Occipital lobe (tissue), 2 donors: ENCODE results near the gene GPHN. TPM values are rescaled to one million over a fixed set of nuclear protein-coding genes. Genes with fewer than 3 reads are reported as not detected.
"Not testable (repeated sequence)": the region's sequence is repeated elsewhere in the genome, so short reads cannot be mapped to it uniquely, and the experiment has no call there.

Experiments used
- DNase-seq: peaks from one replicate; lab custom pipeline; 2025; lab: John Stamatoyannopoulos, UW
- total RNA-seq: library from RNA; depleted of rRNA; stranded (reverse); fragments of >200 nt; gene quantifications from one replicate; pipeline ENCODE4 v1.2.3, GENCODE V29; 2014

GPHN gene
- total RNA-seq, 1 donor from 2014 or later = 110 TPM

DNA sequence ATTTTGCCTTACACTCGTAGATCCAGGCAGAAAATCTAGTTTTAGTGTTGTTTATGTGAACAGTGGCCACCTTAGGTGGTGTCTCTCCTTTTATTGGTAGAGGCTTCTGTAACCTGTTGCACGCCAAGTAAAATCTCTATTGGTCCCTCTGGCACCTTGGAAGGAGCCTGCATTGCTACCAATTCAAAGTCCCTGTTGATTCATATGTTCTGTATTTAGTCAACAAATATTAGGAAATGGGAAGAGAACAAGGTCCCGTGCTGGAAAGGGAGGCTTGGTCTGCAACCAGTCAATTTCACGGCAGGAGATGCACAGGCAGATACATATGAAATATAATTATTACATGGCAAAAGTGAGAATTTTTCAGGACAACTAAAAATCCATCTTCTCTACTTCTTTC lies 6.4 kb upstream of the GPHN start:
- DNase-seq = no peak

DNA sequence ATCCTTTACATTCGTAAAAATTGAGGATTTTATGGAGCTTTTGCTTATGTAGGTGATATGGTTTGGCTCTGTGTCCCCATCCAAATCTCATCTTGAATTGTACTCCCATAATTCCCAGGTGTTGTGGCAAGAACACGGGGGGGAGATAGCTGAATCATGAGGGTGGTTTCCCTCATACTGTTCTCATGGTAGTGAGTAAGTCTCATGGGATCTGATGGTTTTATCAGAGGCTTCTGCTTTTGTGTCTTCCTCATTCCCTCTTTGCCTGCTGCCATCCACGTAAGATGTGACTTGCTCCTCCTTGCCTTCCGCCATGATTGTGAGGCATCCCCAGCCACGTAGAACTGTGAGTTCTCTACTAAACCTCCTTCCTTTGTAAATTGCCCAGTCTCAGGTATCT lies 5.1 kb upstream of the GPHN start:
- DNase-seq = not testable (repeated sequence)

GRCh38 chr14:66503532-66503931 lies 4.4 kb upstream of the GPHN start:
- DNase-seq = no peak

DNA sequence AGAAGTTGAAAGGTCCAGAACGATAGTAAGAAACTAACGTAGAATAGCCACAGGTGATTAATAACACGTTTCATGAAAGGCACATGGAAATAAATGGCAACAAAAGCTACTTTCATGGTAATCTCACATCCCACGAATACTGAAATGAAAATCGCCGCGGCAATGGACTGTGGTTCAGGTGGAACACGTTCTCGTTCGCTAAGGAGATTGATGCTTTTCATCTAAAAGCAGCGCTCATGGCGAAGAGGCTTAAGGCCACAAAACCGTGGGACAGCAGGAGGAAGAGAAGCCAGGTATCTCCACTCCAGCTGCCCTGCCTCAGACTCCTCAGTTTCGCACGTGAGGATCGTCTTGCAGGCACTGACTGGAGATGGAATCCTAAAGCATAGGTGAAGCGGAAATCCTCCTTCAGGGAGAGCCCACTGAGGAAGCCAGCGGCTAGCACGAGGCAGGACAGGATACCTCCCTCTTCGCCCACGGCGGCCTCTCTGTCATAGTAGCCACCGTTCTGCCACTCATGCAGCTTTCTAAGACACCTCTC lies 696 bp upstream of the GPHN start:
- DNase-seq = no peak

DNA sequence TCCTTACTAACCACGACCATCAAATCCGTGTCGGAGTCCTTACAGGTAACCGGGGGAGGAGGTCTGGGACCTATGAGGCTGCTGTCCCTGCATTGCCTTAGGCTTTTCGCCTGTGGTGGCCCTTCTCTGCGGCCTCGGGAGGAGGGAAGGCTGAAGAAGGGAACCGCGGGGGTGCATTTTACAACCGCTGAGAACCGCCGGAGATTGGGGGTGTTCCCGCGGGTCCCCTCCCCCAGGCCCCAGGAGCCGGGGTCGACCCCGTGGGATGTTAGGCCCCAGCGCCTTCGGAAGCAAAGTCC lies 549 bp downstream of the GPHN start:
- DNase-seq = no peak

GRCh38 chr14:66508846-66509621 lies 1.1 kb downstream of the GPHN start:
- peak; percentile 58 for DNase-seq

- no peak for DNase-seq
Observed at GRCh38 chr14:66509874-66510273, 1.9 kb downstream of the GPHN start.

DNA sequence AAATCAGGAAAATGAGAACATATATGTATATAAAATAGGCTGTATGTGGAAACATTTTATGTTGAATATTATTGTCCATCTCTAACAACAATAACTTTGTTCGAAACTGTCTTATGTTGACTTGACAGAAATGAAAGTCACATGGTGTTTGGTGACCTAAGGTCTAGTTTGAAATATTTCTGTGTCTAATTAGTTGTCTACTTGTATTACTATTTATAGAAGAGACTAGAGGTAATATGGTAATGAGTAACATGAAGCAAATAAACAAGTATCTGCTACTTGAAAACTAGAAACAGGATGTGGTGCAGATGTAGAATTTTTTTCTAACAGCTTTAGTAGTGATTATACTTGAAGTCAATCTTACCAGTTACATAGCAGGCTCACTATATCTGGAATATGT lies 3.9 kb downstream of the GPHN start:
- no peak for DNase-seq

GRCh38 chr14:66514213-66514612 lies 6.3 kb downstream of the GPHN start:
- no peak for DNase-seq

DNA sequence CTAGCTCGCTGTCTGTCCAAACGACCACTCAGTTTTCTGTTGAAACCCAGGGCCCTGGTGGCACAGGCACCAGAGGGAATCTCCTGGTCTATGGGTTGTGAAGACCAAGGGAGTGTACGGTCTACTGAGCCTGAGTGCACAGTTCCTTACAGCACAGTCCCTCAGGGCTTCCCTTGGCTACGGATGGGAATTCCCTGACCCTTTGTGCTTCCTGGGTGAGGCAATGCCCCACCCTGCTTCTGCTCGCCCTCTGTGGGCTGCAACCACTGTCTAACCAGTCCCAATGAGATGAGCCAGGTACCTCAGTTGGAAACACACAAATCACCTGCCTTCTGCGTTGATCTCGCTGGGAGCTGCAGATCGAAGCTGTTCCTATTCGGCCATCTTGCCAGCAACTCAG lies 22.6 kb downstream of the GPHN start:
- no peak for DNase-seq

DNA sequence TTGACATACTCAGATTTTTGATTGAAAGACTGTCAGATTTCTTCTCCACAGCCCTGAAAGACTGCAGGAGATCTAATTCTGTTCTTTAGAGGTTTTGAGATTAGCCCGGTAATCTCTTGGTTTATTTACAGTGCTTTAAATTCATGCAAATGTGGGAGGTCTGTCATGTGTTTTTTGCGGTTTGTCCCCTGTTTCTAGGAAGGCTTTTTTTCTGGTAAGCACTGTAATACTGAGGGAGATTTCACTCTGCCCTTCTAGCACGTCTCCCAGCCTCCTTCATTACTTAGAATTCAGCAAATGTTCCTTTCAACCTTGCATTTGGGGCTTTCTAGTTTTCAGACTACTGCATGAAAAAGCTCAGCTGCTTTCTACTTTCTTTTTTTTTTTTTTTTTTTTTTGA lies 31.1 kb downstream of the GPHN start:
- DNase-seq = no peak

DNA sequence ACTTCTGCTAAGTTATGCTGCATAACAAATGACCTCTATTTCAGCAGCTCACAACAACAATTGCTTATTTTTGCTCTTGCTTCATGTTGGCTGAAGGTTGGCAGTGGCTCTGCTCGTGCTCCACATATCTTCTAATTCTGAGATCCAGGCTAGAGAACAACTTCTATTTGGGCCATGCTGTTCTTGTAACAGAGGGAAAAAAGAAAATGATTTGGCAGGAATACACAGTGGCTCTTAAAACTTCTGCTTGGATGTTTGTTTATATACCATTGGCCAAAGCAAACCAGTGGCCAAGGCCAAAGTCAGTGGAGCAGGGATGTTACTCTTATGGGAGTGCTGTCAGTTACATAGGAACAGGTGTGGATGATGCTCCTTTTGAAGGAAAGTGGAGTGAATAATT lies 32.1 kb downstream of the GPHN start:
- no peak for DNase-seq

DNA sequence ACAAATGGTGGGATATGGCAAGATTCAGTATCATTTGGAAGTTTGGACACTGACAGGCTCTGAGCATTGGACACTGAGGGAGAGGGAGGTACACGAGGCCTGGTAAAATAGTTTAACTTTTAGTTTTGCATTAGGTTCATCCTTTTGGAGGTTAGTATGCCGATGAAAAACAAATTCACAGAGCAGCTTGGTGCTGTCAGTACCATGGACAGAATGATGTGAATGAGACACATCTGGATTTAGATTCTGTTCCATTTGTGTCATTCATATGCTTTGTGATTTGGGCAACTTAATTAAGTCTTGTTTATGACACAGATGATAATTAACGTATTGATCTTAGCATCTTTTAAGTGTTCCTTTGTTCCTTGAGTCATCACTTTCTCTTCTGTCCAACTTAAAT lies 33.7 kb downstream of the GPHN start:
- DNase-seq = no peak

DNA sequence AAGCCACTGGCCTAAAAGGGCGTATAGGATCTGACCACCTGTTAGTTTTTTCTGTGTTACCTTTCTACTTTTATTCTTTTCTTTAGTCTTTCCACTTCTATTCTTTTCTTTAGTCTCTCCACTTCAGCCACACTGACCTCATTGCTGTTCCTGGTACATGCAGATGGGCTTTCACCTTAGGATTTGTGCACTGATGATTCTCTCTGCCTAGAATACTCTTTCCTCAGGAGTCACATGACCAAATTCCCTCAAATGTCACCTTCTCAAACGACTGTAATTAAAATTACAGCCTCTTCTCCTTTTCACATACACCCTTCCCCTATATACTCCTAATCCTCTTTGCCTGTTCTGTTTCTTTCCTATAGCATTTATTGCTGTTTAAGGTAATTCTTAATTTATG lies 36.0 kb downstream of the GPHN start:
- no peak for DNase-seq

DNA sequence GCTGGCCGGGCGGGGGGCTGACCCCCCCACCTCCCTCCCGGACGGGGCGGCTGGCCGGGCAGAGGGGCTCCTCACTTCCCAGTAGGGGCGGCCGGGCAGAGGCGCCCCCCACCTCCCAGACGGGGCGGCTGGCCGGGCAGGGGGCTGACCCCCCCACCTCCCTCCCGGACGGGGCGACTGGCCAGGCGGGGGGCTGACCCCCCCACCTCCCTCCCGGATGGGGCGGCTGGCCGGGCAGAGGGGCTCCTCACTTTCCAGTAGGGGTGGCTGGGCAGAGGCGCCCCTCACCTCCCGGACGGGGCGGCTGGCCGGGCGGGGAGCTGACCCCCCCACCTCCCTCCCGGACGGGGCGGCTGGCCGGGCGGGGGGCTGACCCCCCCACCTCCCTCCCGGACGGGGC lies 37.2 kb downstream of the GPHN start:
- not testable (repeated sequence) for DNase-seq

- DNase-seq = not testable (repeated sequence)
Observed at GRCh38 chr14:66545751-66546150, 37.8 kb downstream of the GPHN start.

DNA sequence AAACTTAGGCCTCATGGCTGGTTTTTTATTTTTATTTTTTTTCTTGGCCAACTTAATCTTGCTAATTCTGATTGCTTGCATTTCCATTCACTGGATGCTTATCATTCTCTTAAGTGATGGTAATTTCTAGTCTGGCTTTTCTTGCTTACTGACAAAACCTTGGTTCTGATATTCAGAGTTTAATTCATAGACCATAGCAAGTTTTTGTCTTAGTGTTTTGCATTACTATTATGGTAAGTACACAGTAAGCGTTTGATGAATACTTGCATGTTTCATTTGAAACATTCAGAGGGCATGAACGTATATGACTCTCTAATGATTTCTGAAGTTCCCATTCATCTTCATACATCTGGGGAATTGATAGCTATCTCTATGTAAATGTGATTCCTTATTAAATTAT lies 55.8 kb downstream of the GPHN start:
- no peak for DNase-seq

DNA sequence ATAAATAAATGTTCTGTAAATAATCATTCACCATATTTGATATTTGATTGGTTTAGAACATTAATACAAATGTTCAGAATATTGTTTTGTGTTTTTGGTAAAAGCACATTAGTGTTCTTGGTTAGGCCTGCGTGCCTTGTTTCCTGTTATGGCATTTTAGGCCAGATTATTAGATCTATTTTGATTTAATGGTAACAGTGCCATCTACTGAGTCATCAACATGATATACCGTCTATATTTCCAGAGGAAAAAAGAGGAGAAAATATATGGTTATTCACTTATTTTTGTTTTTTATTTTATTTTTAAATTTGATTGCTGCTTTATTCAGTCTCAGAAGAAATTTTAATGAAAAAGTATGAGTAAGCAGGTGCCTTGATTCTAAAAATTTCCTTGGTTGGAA lies 60.3 kb downstream of the GPHN start:
- DNase-seq = no peak

DNA sequence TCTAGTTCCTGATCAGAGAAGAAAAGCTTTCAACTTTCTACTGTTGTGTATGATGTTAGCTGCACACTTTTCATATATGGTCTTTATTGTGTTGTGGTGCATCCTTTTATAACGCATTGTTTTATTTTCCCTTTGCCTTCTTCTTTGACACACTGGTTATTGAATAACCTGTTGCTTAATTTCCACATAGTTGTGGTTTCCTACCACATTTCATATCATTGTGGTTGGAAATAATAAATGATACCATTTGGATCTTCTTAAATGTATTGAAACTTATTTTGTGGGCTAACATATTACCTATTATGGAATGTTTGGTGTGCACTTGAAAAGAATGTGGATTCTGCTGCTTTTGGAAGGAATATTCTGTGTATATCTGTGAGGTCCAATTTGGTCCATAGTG lies 64.9 kb downstream of the GPHN start:
- no peak for DNase-seq

DNA sequence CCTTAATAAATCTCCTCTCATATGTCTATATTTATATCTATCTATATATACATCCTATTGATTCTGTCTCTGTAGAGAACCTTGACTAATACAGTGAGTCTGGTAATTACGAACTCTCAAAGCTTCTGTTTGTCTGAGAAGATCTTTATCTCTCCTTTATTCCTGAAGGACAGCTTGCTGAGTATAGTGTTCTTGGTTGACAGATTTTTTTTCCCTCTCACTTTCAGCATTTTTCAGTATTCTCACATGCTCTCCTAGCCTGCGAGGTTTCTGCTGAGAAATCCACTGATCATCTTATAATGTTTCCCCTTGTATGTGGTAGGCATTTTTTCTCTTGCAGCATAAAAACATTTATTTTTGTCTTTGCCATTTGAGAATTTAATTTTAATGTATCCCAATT lies 67.1 kb downstream of the GPHN start:
- no peak for DNase-seq

GRCh38 chr14:66575939-66576338 lies 68.0 kb downstream of the GPHN start:
- DNase-seq = no peak

GRCh38 chr14:66587753-66588152 lies 79.8 kb downstream of the GPHN start:
- DNase-seq = not testable (repeated sequence)

DNA sequence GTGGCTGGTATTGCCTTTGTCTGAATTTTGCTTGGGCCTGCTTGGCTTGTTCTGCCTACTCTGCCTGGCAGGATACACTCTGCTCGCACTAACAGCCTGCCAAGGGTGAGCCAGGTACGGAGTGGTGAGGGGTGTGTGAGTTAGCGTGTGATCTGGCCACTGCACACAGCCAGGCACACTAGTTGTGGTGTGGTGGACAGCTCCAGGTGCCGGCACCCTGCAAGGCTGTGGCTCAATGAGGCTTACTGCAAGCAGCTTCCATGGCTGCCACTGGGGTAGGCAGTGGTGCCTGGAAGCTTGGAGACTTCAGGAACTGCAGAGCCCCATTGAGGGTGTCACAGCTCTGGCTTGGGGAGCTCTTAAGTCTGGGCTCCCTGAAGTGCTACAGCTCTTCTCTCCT lies 87.4 kb downstream of the GPHN start:
- no peak for DNase-seq
